Liver (tissue), 9 donors: ENCODE data around the gene AKR1C8. TPM values are rescaled to one million over a fixed set of nuclear protein-coding genes. Genes with fewer than 3 reads are reported as not detected.
"Not testable (repeated sequence)": the region's sequence is repeated elsewhere in the genome, so short reads cannot be mapped to it uniquely, and the experiment has no call there.

Experiments used
- DNase-seq: peaks from one replicate; pipeline ENCODE4 v3.0.0-alpha.2; 2017; ENCODE audit warnings: low spot score
- H3K27ac ChIP-seq, 2 donors: one replicate each; pipeline ENCODE4 v1.7.0; 2013; ENCODE audit warnings: inconsistent platforms in 2 of 2, low read length in 2 of 2, control low read depth in 1 of 2, low read depth in 1 of 2, mild to moderate bottlenecking in 1 of 2
- H3K27me3 ChIP-seq, 4 donors: one replicate each; pipeline versions ENCODE4 v1.6.1 to v1.7.0; 2013; ENCODE audit warnings: low read length in 3 of 4, inconsistent platforms in 1 of 4, mild to moderate bottlenecking in 1 of 4, moderate library complexity in 1 of 4; ENCODE audit not compliant: control insufficient read depth in 4 of 4, insufficient read depth in 4 of 4
- H3K36me3 ChIP-seq, 4 donors: one replicate each; pipeline versions ENCODE4 v1.6.1 to v1.7.0; 2013; ENCODE audit warnings: low read length in 3 of 4, mild to moderate bottlenecking in 3 of 4, low read depth in 1 of 4, moderate library complexity in 1 of 4; ENCODE audit not compliant: control insufficient read depth in 4 of 4, insufficient read depth in 3 of 4
- H3K4me1 ChIP-seq, 4 donors: one replicate each; pipeline versions ENCODE4 v1.6.1 to v1.7.0; 2013; ENCODE audit warnings: low read length in 3 of 4, mild to moderate bottlenecking in 3 of 4, moderate library complexity in 1 of 4; ENCODE audit not compliant: control insufficient read depth in 4 of 4, insufficient read depth in 4 of 4
- H3K4me3 ChIP-seq, 3 donors: one replicate each; pipeline versions ENCODE4 v1.6.1 to v1.7.0; 2013; ENCODE audit warnings: low read length in 3 of 3, control low read depth in 1 of 3, low read depth in 1 of 3, mild to moderate bottlenecking in 1 of 3
- H3K9ac ChIP-seq, 2 donors: one replicate each; pipeline ENCODE4 v1.7.0; 2013; ENCODE audit warnings: low read length in 2 of 2, mild to moderate bottlenecking in 2 of 2, moderate library complexity in 2 of 2, control low read depth in 1 of 2, low read depth in 1 of 2
- H3K9me3 ChIP-seq, 4 donors: one replicate each; pipeline versions ENCODE4 v1.6.1 to v1.7.0; 2013; ENCODE audit warnings: low read length in 3 of 4; ENCODE audit not compliant: control insufficient read depth in 4 of 4
- EGR1 ChIP-seq, 2 donors: IDR thresholded peaks; 2 replicates each; pipeline ENCODE4 v1.6.1; 2016 to 2018; ENCODE audit warnings: antibody characterized with exemption in 2 of 2, low read depth in 2 of 2
- FOXA2 ChIP-seq: IDR thresholded peaks from 2 replicates; pipeline ENCODE4 v1.6.1; 2016; ENCODE audit warnings: antibody characterized with exemption
- GABPA ChIP-seq, 2 donors: IDR thresholded peaks in 1 of 2; conservative IDR thresholded peaks in 1 of 2; 2 replicates each; pipeline ENCODE4 v1.6.1; 2016; ENCODE audit warnings: antibody characterized with exemption in 2 of 2, mild to moderate bottlenecking in 1 of 2, moderate library complexity in 1 of 2
- HNF4A ChIP-seq, 2 donors: conservative IDR thresholded peaks; 2 replicates each; pipeline ENCODE4 v1.6.1; 2016; ENCODE audit warnings: antibody characterized with exemption in 2 of 2, mild to moderate bottlenecking in 2 of 2
- JUND ChIP-seq, 2 donors: IDR thresholded peaks; 2 replicates each; pipeline ENCODE4 v1.6.1; 2016; ENCODE audit warnings: antibody characterized with exemption in 2 of 2
- RAD21 ChIP-seq, 2 donors: IDR thresholded peaks; 2 replicates each; pipeline ENCODE4 v1.6.1; 2016; ENCODE audit warnings: antibody characterized with exemption in 2 of 2, mild to moderate bottlenecking in 2 of 2
- RXRA ChIP-seq, 2 donors: IDR thresholded peaks; 2 replicates each; pipeline ENCODE4 v1.6.1; 2017 to 2018; ENCODE audit warnings: antibody characterized with exemption in 2 of 2, mild to moderate bottlenecking in 1 of 2
- SP1 ChIP-seq: IDR thresholded peaks from 2 replicates; pipeline ENCODE4 v1.6.1; 2018; ENCODE audit warnings: antibody characterized with exemption, mild to moderate bottlenecking
- TAF1 ChIP-seq: conservative IDR thresholded peaks from 2 replicates; pipeline ENCODE4 v1.6.1; 2016; ENCODE audit warnings: antibody characterized with exemption, mild to moderate bottlenecking
- WGBS: extraction: QIAGEN DNeasy Blood & Tissue Kit; methylation state at CpG from one replicate; pipeline ENCODE4 v1.1.7; 2013; 5-methylcytosine and 5-hydroxymethylcytosine counted together
- polyA plus RNA-seq, 2 donors: library from polyadenylated mRNA; stranded (reverse) in 1 of 2; unstranded in 1 of 2; fragments of 200-250 nt in 1 of 2; fragments of >200 nt in 1 of 2; fragmentation: Nextera tagmentation in 1 of 2; extraction: Ambion mirVana in 1 of 2; gene quantifications; one replicate each; pipeline versions ENCODE4 v1.2.1 to v1.2.3, GENCODE V29; 2013 to 2015
- total RNA-seq, 2 donors: library from RNA; depleted of rRNA; stranded (reverse); fragments of >200 nt; gene quantifications; one replicate each; pipeline ENCODE4 v1.2.3, GENCODE V29; 2014
- TF ChIP-seq, protein P1 (sequence below): IDR thresholded peaks from 2 replicates; pipeline ENCODE4 v1.6.1; 2016; ENCODE audit warnings: antibody characterized with exemption, mild to moderate bottlenecking
- TF ChIP-seq, protein P2 (sequence below): fragments of 150-350 bp; IDR thresholded peaks from 2 replicates; pipeline ENCODE4 v1.5.1; 2017; ENCODE audit warnings: improper control_type of control experiment, low read depth, low read length; ENCODE audit not compliant: missing input control
- TF ChIP-seq, protein P3 (sequence below): IDR thresholded peaks from 2 replicates; pipeline ENCODE4 v1.6.1; 2016; ENCODE audit warnings: antibody characterized with exemption
- donor health status: healthy.
- donor health status: healthy.
- donor health status: healthy.
- donor health status: healthy.
- donor health status: healthy.

AKR1C8 gene
- total and polyA plus RNA-seq, 4 donors: 2.5 to 28.5 (median 19.2) TPM; not detected in 1

DNA sequence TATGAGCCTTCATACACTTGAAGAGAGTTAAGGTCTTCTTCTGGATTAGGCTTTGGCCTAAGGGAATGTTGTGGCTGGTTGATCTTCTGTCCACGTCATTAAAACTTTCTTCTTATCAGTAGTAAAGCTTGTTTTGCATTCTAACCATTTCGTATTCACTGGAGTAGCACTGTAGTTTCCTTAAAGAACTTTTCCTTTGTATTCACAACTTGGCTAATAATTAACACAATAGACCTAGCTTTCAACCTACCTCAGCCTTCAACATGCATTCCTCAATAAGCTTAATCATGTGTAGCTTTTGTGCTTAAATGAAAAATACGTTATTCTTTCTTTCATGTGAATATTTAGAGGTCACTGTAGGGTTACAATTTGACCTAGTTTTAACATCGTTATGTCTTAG, 42.8 kb downstream of the AKR1C8 start:
- TF ChIP-seq TAF1 (no peak), JUND (IDR thresholded peaks at IDR 0.05) (no peak), GABPA (IDR thresholded peaks at IDR 0.05 in 1 of 2, conservative IDR thresholded peaks at IDR 0.05 in 1 of 2) (no peak), FOXA2 (no peak), SP1 (no peak), RAD21 (IDR thresholded peaks at IDR 0.05) (no peak), EGR1 (IDR thresholded peaks at IDR 0.05; ENCODE audit: low read depth in 2 of 2) (no peak)
- TF ChIP-seq, protein P1, sequence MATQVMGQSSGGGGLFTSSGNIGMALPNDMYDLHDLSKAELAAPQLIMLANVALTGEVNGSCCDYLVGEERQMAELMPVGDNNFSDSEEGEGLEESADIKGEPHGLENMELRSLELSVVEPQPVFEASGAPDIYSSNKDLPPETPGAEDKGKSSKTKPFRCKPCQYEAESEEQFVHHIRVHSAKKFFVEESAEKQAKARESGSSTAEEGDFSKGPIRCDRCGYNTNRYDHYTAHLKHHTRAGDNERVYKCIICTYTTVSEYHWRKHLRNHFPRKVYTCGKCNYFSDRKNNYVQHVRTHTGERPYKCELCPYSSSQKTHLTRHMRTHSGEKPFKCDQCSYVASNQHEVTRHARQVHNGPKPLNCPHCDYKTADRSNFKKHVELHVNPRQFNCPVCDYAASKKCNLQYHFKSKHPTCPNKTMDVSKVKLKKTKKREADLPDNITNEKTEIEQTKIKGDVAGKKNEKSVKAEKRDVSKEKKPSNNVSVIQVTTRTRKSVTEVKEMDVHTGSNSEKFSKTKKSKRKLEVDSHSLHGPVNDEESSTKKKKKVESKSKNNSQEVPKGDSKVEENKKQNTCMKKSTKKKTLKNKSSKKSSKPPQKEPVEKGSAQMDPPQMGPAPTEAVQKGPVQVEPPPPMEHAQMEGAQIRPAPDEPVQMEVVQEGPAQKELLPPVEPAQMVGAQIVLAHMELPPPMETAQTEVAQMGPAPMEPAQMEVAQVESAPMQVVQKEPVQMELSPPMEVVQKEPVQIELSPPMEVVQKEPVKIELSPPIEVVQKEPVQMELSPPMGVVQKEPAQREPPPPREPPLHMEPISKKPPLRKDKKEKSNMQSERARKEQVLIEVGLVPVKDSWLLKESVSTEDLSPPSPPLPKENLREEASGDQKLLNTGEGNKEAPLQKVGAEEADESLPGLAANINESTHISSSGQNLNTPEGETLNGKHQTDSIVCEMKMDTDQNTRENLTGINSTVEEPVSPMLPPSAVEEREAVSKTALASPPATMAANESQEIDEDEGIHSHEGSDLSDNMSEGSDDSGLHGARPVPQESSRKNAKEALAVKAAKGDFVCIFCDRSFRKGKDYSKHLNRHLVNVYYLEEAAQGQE: no peak
- TF ChIP-seq, protein P2, sequence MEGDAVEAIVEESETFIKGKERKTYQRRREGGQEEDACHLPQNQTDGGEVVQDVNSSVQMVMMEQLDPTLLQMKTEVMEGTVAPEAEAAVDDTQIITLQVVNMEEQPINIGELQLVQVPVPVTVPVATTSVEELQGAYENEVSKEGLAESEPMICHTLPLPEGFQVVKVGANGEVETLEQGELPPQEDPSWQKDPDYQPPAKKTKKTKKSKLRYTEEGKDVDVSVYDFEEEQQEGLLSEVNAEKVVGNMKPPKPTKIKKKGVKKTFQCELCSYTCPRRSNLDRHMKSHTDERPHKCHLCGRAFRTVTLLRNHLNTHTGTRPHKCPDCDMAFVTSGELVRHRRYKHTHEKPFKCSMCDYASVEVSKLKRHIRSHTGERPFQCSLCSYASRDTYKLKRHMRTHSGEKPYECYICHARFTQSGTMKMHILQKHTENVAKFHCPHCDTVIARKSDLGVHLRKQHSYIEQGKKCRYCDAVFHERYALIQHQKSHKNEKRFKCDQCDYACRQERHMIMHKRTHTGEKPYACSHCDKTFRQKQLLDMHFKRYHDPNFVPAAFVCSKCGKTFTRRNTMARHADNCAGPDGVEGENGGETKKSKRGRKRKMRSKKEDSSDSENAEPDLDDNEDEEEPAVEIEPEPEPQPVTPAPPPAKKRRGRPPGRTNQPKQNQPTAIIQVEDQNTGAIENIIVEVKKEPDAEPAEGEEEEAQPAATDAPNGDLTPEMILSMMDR: no peak
- TF ChIP-seq, protein P3, sequence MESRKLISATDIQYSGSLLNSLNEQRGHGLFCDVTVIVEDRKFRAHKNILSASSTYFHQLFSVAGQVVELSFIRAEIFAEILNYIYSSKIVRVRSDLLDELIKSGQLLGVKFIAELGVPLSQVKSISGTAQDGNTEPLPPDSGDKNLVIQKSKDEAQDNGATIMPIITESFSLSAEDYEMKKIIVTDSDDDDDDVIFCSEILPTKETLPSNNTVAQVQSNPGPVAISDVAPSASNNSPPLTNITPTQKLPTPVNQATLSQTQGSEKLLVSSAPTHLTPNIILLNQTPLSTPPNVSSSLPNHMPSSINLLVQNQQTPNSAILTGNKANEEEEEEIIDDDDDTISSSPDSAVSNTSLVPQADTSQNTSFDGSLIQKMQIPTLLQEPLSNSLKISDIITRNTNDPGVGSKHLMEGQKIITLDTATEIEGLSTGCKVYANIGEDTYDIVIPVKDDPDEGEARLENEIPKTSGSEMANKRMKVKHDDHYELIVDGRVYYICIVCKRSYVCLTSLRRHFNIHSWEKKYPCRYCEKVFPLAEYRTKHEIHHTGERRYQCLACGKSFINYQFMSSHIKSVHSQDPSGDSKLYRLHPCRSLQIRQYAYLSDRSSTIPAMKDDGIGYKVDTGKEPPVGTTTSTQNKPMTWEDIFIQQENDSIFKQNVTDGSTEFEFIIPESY: no peak
- no peak for DNase-seq
- Histone ChIP-seq H3K4me1 (peaks cover 0 to 8% (median 6%) of the 10 kb centered on the region in 4 donors), H3K9ac (no peak overlapping the region), H3K36me3 (peaks cover 0 to 4% (median 1%) of the 10 kb centered on the region in 4 donors), H3K27me3 (no peaks in the 10 kb centered on the region), H3K4me3 (no peak overlapping the region), H3K9me3 (peaks cover 0 to 1% (median 0%) of the 10 kb centered on the region in 4 donors), H3K27ac (no peak overlapping the region)
- 65% methylated on average over 4 of the region's 4 CpGs for WGBS

DNA sequence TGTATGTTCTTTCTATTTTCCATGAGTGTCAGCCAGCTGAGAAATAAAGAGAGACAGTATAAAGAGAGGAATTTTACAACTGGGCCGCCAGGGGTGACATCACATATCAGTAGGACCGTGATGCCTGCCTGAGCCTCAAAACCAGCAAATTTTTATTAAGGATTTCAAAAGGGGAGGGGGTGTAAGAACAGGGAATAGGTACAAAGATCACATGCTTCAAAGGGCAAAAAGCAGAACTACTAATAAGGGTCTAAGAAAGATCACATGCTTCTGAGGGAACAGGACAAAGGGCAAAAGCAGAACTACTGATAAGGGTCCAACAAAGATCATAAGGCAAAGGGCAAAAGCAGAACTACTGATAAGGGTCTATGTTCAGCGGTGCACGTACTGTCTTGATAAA, 47.3 kb downstream of the AKR1C8 start:
- WGBS: 39% methylated on average over 4 of the region's 4 CpGs
- H3K27me3 ChIP-seq, H3K27ac ChIP-seq, H3K4me1 ChIP-seq, DNase-seq, H3K9ac ChIP-seq, H3K9me3 ChIP-seq, H3K4me3 ChIP-seq: not testable (repeated sequence)
- H3K36me3 ChIP-seq: peaks cover 0 to 42% (median 29%) of the 10 kb centered on the region in 4 donors
- TF ChIP-seq HNF4A (conservative IDR thresholded peaks at IDR 0.05) (peak; percentile 27 to 55), RXRA (IDR thresholded peaks at IDR 0.05) (peak in 1 of 2 donors; percentile 18)
